UCSD-AML1 (cell line): Measurements from ENCODE around the gene B3GAT1.

ENCODE experiments used
- DNase-seq: peaks from one replicate; lab custom pipeline; 2025; ENCODE audit not compliant: unreplicated experiment; lab: John Stamatoyannopoulos, UW

Gene B3GAT1

GRCh38 chr11:134442246-134442645 is 30.2 kb upstream of the B3GAT1 start:
- no peak for DNase-seq

GRCh38 chr11:134441706-134442105 is 29.7 kb upstream of the B3GAT1 start:
- DNase-seq, result no peak

- DNase-seq, result no peak
Observed at GRCh38 chr11:134441281-134441680, 29.2 kb upstream of the B3GAT1 start.

- no peak for DNase-seq
Observed at GRCh38 chr11:134440851-134441250, 28.8 kb upstream of the B3GAT1 start.

GRCh38 chr11:134438542-134439537 is 26.8 kb upstream of the B3GAT1 start:
- no peak for DNase-seq

GRCh38 chr11:134437821-134438220 is 25.8 kb upstream of the B3GAT1 start:
- no peak for DNase-seq

GRCh38 chr11:134436781-134437180 is 24.7 kb upstream of the B3GAT1 start:
- DNase-seq, result no peak

- DNase-seq, result no peak
Observed at GRCh38 chr11:134433806-134434205, 21.8 kb upstream of the B3GAT1 start.

GRCh38 chr11:134433251-134433650 is 21.2 kb upstream of the B3GAT1 start:
- DNase-seq, result no peak

- no peak for DNase-seq
Observed at GRCh38 chr11:134432776-134433175, 20.7 kb upstream of the B3GAT1 start.

- no peak for DNase-seq
Observed at GRCh38 chr11:134429106-134429505, 17.1 kb upstream of the B3GAT1 start.

GRCh38 chr11:134425816-134426536 is 13.9 kb upstream of the B3GAT1 start:
- no peak for DNase-seq

- no peak for DNase-seq
Observed at GRCh38 chr11:134425413-134425812, 13.4 kb upstream of the B3GAT1 start.

- no peak for DNase-seq
Observed at GRCh38 chr11:134423106-134423505, 11.1 kb upstream of the B3GAT1 start.

GRCh38 chr11:134417871-134418840 is 6.1 kb upstream of the B3GAT1 start:
- DNase-seq, result no peak

GRCh38 chr11:134416726-134417125 is 4.7 kb upstream of the B3GAT1 start:
- no peak for DNase-seq

- DNase-seq, result no peak
Observed at GRCh38 chr11:134414766-134415765, 3.0 kb upstream of the B3GAT1 start.

- DNase-seq, result no peak
Observed at GRCh38 chr11:134413826-134414731, 2.0 kb upstream of the B3GAT1 start.
